Measurements from ENCODE around the gene CPLX1.

The CPLX1 gene

GRCh38 chr4:794900-795725 is 30.8 kb downstream of the CPLX1 start:
- H3K4me3 ChIP-seq (ENCODE audit: low read depth, low read length) = no peak overlapping the region
- no peak for TF ChIP-seq CTCF (IDR thresholded peaks at IDR 0.05; ENCODE audit: low read depth, low read length, missing control alignments)
- in situ Hi-C loops (cut with HindIII; ENCODE audit: low sequenced_read_pairs) = loop anchor here (5.0 kb wide), 1 partner anchor 52 kb away; no protein-coding TSS in a partner anchor
- no peak for DNase-seq (ENCODE audit: low read depth)

GRCh38 chr4:793941-794621 is 31.8 kb downstream of the CPLX1 start:
- TF ChIP-seq CTCF (IDR thresholded peaks at IDR 0.05; ENCODE audit: low read depth, low read length, missing control alignments) = no peak
- DNase-seq (ENCODE audit: low read depth) = no peak
- no peak overlapping the region for H3K4me3 ChIP-seq (ENCODE audit: low read depth, low read length)
- in situ Hi-C loops (cut with HindIII; ENCODE audit: low sequenced_read_pairs) = no loop called here

- no peak for TF ChIP-seq CTCF (IDR thresholded peaks at IDR 0.05; ENCODE audit: low read depth, low read length, missing control alignments)
- no peak for DNase-seq (ENCODE audit: low read depth)
- H3K4me3 ChIP-seq (ENCODE audit: low read depth, low read length) = no peak overlapping the region
- in situ Hi-C loops (cut with HindIII; ENCODE audit: low sequenced_read_pairs) = no loop called here
These were observed 32.7 kb downstream of the CPLX1 start for GRCh38 chr4:793093-793861.

GRCh38 chr4:792626-793092 is 33.3 kb downstream of the CPLX1 start:
- no peak for DNase-seq (ENCODE audit: low read depth)
- H3K4me3 ChIP-seq (ENCODE audit: low read depth, low read length) = peak overlapping the region; percentile 22
- TF ChIP-seq CTCF (IDR thresholded peaks at IDR 0.05; ENCODE audit: low read depth, low read length, missing control alignments) = no peak
- in situ Hi-C loops (cut with HindIII; ENCODE audit: low sequenced_read_pairs) = no loop called here

GRCh38 chr4:791898-792625 is 33.9 kb downstream of the CPLX1 start:
- in situ Hi-C loops (cut with HindIII; ENCODE audit: low sequenced_read_pairs) = no loop called here
- no peak for DNase-seq (ENCODE audit: low read depth)
- no peak for TF ChIP-seq CTCF (IDR thresholded peaks at IDR 0.05; ENCODE audit: low read depth, low read length, missing control alignments)
- peak overlapping the region; percentile 22 for H3K4me3 ChIP-seq (ENCODE audit: low read depth, low read length)
